Measurements from ENCODE around the gene TMEM237. TPM values are rescaled to one million over a fixed set of nuclear protein-coding genes. Genes with fewer than 3 reads are reported as not detected.
"Not testable (repeated sequence)": the region's sequence is repeated elsewhere in the genome, so short reads cannot be mapped to it uniquely, and the experiment has no call there.

TMEM237 gene
- 14.9 and 19.4 TPM in 2 replicates for total RNA-seq

GRCh38 chr2:201643216-201643890 lies at the start of gene TMEM237:
Gene TMEM237 (minus strand): TSS chr2:201643503. CDS start chr2:201643400, 103 bp downstream.
- DNase-seq (ENCODE audit: low spot score): peak; percentile 24
- Mint-ChIP-seq H3K27ac (peak within 1 kb of the TSS; percentile 92), H3K9me3 (no peaks in the 10 kb centered on the region), H3K36me3 (ENCODE audit: low read depth) (no peaks in the 10 kb centered on the region), H3K4me1 (ENCODE audit: low read depth) (peaks cover 18% of the 10 kb centered on the region), H3K27me3 (ENCODE audit: insufficient read depth) (peaks cover 3% of the 10 kb centered on the region), H3K4me3 (peak within 1 kb of the TSS; percentile 89)
- intact Hi-C loops (cut with micrococcal nuclease): loop anchor here (2.0 to 10.0 kb wide), 6 partner anchors 236 to 1339 kb away; partner anchors contain the start of genes CASP8, CFLAR, FZD7 and SPATS2L

GRCh38 chr2:201685156-201685555 lies 41.9 kb upstream of the TMEM237 start:
- H3K36me3 Mint-ChIP-seq (ENCODE audit: low read depth): no peaks in the 10 kb centered on the region
- DNase-seq (ENCODE audit: low spot score): no peak
- H3K9me3 Mint-ChIP-seq: no peaks in the 10 kb centered on the region
- H3K4me3 Mint-ChIP-seq: no peak overlapping the region
- intact Hi-C loops (cut with micrococcal nuclease): no loop called here
- no peaks in the 10 kb centered on the region for H3K4me1 Mint-ChIP-seq (ENCODE audit: low read depth)
- peaks cover 26% of the 10 kb centered on the region for H3K27me3 Mint-ChIP-seq (ENCODE audit: insufficient read depth)
- H3K27ac Mint-ChIP-seq: no peak overlapping the region

- H3K27me3 Mint-ChIP-seq (ENCODE audit: insufficient read depth): peaks cover 9% of the 10 kb centered on the region
- no peak overlapping the region for H3K27ac Mint-ChIP-seq
- H3K9me3 Mint-ChIP-seq: no peaks in the 10 kb centered on the region
- no peaks in the 10 kb centered on the region for H3K4me1 Mint-ChIP-seq (ENCODE audit: low read depth)
- no peak for DNase-seq (ENCODE audit: low spot score)
- H3K36me3 Mint-ChIP-seq (ENCODE audit: low read depth): no peaks in the 10 kb centered on the region
- intact Hi-C loops (cut with micrococcal nuclease): no loop called here
- H3K4me3 Mint-ChIP-seq: no peak overlapping the region
Measured at GRCh38 chr2:201680743-201681142, 37.4 kb upstream of the TMEM237 start.

- H3K36me3 Mint-ChIP-seq (ENCODE audit: low read depth): no peaks in the 10 kb centered on the region
- H3K27ac Mint-ChIP-seq: no peak overlapping the region
- intact Hi-C loops (cut with micrococcal nuclease): no loop called here
- peaks cover 9% of the 10 kb centered on the region for H3K27me3 Mint-ChIP-seq (ENCODE audit: insufficient read depth)
- H3K9me3 Mint-ChIP-seq: no peaks in the 10 kb centered on the region
- no peak overlapping the region for H3K4me3 Mint-ChIP-seq
- no peaks in the 10 kb centered on the region for H3K4me1 Mint-ChIP-seq (ENCODE audit: low read depth)
- DNase-seq (ENCODE audit: low spot score): no peak
Measured at GRCh38 chr2:201678401-201678800, 35.1 kb upstream of the TMEM237 start.

- H3K27ac Mint-ChIP-seq: no peak overlapping the region
- no peaks in the 10 kb centered on the region for H3K36me3 Mint-ChIP-seq (ENCODE audit: low read depth)
- no peak for DNase-seq (ENCODE audit: low spot score)
- H3K9me3 Mint-ChIP-seq: no peaks in the 10 kb centered on the region
- peaks cover 5% of the 10 kb centered on the region for H3K27me3 Mint-ChIP-seq (ENCODE audit: insufficient read depth)
- H3K4me3 Mint-ChIP-seq: no peak overlapping the region
- intact Hi-C loops (cut with micrococcal nuclease): no loop called here
- no peaks in the 10 kb centered on the region for H3K4me1 Mint-ChIP-seq (ENCODE audit: low read depth)
Measured at GRCh38 chr2:201675454-201675853, 32.2 kb upstream of the TMEM237 start.

GRCh38 chr2:201674794-201675193 lies 31.5 kb upstream of the TMEM237 start:
- H3K27ac Mint-ChIP-seq: no peak overlapping the region
- no peaks in the 10 kb centered on the region for H3K36me3 Mint-ChIP-seq (ENCODE audit: low read depth)
- H3K9me3 Mint-ChIP-seq: no peaks in the 10 kb centered on the region
- H3K4me3 Mint-ChIP-seq: no peak overlapping the region
- DNase-seq (ENCODE audit: low spot score): no peak
- intact Hi-C loops (cut with micrococcal nuclease): no loop called here
- no peaks in the 10 kb centered on the region for H3K4me1 Mint-ChIP-seq (ENCODE audit: low read depth)
- peaks cover 5% of the 10 kb centered on the region for H3K27me3 Mint-ChIP-seq (ENCODE audit: insufficient read depth)

GRCh38 chr2:201674298-201674697 lies 31.0 kb upstream of the TMEM237 start:
- DNase-seq (ENCODE audit: low spot score): no peak
- peaks cover 5% of the 10 kb centered on the region for H3K27me3 Mint-ChIP-seq (ENCODE audit: insufficient read depth)
- H3K36me3 Mint-ChIP-seq (ENCODE audit: low read depth): no peaks in the 10 kb centered on the region
- no peak overlapping the region for H3K4me3 Mint-ChIP-seq
- no peaks in the 10 kb centered on the region for H3K9me3 Mint-ChIP-seq
- H3K27ac Mint-ChIP-seq: no peak overlapping the region
- no peaks in the 10 kb centered on the region for H3K4me1 Mint-ChIP-seq (ENCODE audit: low read depth)
- intact Hi-C loops (cut with micrococcal nuclease): no loop called here

- intact Hi-C loops (cut with micrococcal nuclease): no loop called here
- peaks cover 5% of the 10 kb centered on the region for H3K27me3 Mint-ChIP-seq (ENCODE audit: insufficient read depth)
- H3K4me1 Mint-ChIP-seq (ENCODE audit: low read depth): no peaks in the 10 kb centered on the region
- H3K9me3 Mint-ChIP-seq: no peaks in the 10 kb centered on the region
- no peak overlapping the region for H3K4me3 Mint-ChIP-seq
- H3K27ac Mint-ChIP-seq: no peak overlapping the region
- no peaks in the 10 kb centered on the region for H3K36me3 Mint-ChIP-seq (ENCODE audit: low read depth)
- DNase-seq (ENCODE audit: low spot score): no peak
Measured at GRCh38 chr2:201673546-201673945, 30.2 kb upstream of the TMEM237 start.

GRCh38 chr2:201671205-201671604 lies 27.9 kb upstream of the TMEM237 start:
- H3K27me3 Mint-ChIP-seq (ENCODE audit: insufficient read depth); H3K4me3 Mint-ChIP-seq: not testable (repeated sequence)

GRCh38 chr2:201669865-201670264 lies 26.6 kb upstream of the TMEM237 start:
- Mint-ChIP-seq H3K27me3 (ENCODE audit: insufficient read depth) (peaks cover 6% of the 10 kb centered on the region), H3K27ac (no peak overlapping the region), H3K4me3 (no peak overlapping the region), H3K36me3 (ENCODE audit: low read depth) (no peaks in the 10 kb centered on the region), H3K4me1 (ENCODE audit: low read depth) (no peaks in the 10 kb centered on the region), H3K9me3 (no peaks in the 10 kb centered on the region)
- no peak for DNase-seq (ENCODE audit: low spot score)
- intact Hi-C loops (cut with micrococcal nuclease): no loop called here

More at GRCh38 chr2:201671205-201671604, 27.9 kb upstream of the TMEM237 start:
- H3K9me3 Mint-ChIP-seq; H3K4me1 Mint-ChIP-seq (ENCODE audit: low read depth); H3K27ac Mint-ChIP-seq; intact Hi-C loops (cut with micrococcal nuclease); H3K36me3 Mint-ChIP-seq (ENCODE audit: low read depth); DNase-seq (ENCODE audit: low spot score): not testable (repeated sequence)

- no peaks in the 10 kb centered on the region for H3K9me3 Mint-ChIP-seq
- intact Hi-C loops (cut with micrococcal nuclease): no loop called here
- H3K36me3 Mint-ChIP-seq (ENCODE audit: low read depth): no peaks in the 10 kb centered on the region
- DNase-seq (ENCODE audit: low spot score): no peak
- H3K4me3 Mint-ChIP-seq: no peak overlapping the region
- H3K4me1 Mint-ChIP-seq (ENCODE audit: low read depth): no peaks in the 10 kb centered on the region
- H3K27ac Mint-ChIP-seq: no peak overlapping the region
- H3K27me3 Mint-ChIP-seq (ENCODE audit: insufficient read depth): peaks cover 10% of the 10 kb centered on the region
Measured at GRCh38 chr2:201668402-201668910, 25.2 kb upstream of the TMEM237 start.

GRCh38 chr2:201664334-201664733 lies 21.0 kb upstream of the TMEM237 start:
- Mint-ChIP-seq H3K9me3 (no peaks in the 10 kb centered on the region), H3K4me1 (ENCODE audit: low read depth) (no peaks in the 10 kb centered on the region), H3K27me3 (ENCODE audit: insufficient read depth) (peaks cover 9% of the 10 kb centered on the region), H3K36me3 (ENCODE audit: low read depth) (no peaks in the 10 kb centered on the region), H3K27ac (no peak overlapping the region), H3K4me3 (no peak overlapping the region)
- DNase-seq (ENCODE audit: low spot score): no peak
- intact Hi-C loops (cut with micrococcal nuclease): no loop called here

GRCh38 chr2:201661366-201661765 lies 18.1 kb upstream of the TMEM237 start:
- no peak overlapping the region for H3K4me3 Mint-ChIP-seq
- no peak overlapping the region for H3K27ac Mint-ChIP-seq
- H3K9me3 Mint-ChIP-seq: no peaks in the 10 kb centered on the region
- H3K4me1 Mint-ChIP-seq (ENCODE audit: low read depth): no peaks in the 10 kb centered on the region
- no peaks in the 10 kb centered on the region for H3K36me3 Mint-ChIP-seq (ENCODE audit: low read depth)
- no peak for DNase-seq (ENCODE audit: low spot score)
- H3K27me3 Mint-ChIP-seq (ENCODE audit: insufficient read depth): peaks cover 23% of the 10 kb centered on the region
- intact Hi-C loops (cut with micrococcal nuclease): no loop called here

All from activated T-helper 1 cell treated with anti-CD3 and anti-CD28 coated beads, Interleukin-12 subunit alpha, Interleukin-12 subunit beta, Interleukin-2, Interleukin-4 antibody, amounts not matched to agents 30 ng/mL and 10 ng/mL and 1 ng/mL, durations not matched to agents 14 hours and 24 hours and 36 hours (primary cell).